Keratinocyte (primary cell): Measurements from ENCODE around the gene TAF9. TPM values are rescaled to one million over a fixed set of nuclear protein-coding genes. Genes with fewer than 3 reads are reported as not detected.

Experiments used
- DNase-seq: peaks from one replicate; pipeline ENCODE4 v3.0.0-alpha.2; 2011; ENCODE audit warnings: low read depth, missing footprints, low spot score
- FAIRE-seq: peaks from 2 replicates; lab custom pipeline; 2011; peaks lifted over from hg19 to GRCh38; lab: Jason Lieb, UNC
- H2AFZ ChIP-seq: 2 replicates; pipeline ENCODE4 v1.6.0; 2012; ENCODE audit warnings: low read length, control low read depth, inconsistent platforms; ENCODE audit not compliant: control insufficient read depth
- H3K27ac ChIP-seq: 2 replicates; pipeline ENCODE4 v1.5.1; 2011; ENCODE audit warnings: low read length; ENCODE audit not compliant: control insufficient read depth, insufficient read depth
- H3K27me3 ChIP-seq: 3 replicates; pipeline ENCODE4 v1.6.0; 2011; ENCODE audit warnings: low read length; ENCODE audit not compliant: control insufficient read depth, insufficient read depth; ENCODE audit errors: extremely low read depth
- H3K36me3 ChIP-seq, 2 experiments: 2 replicates in 1 of 2; 3 replicates in 1 of 2; pipeline ENCODE4 v1.5.1; 2011; ENCODE audit warnings: low read length in 2 of 2, mild to moderate bottlenecking in 1 of 2; ENCODE audit not compliant: control insufficient read depth in 2 of 2, insufficient read depth in 2 of 2; ENCODE audit errors: extremely low read depth in 1 of 2
- H3K4me1 ChIP-seq: 3 replicates; pipeline ENCODE4 v1.5.1; 2011; ENCODE audit warnings: low read length; ENCODE audit not compliant: control insufficient read depth, insufficient read depth; ENCODE audit errors: extremely low read depth
- H3K4me2 ChIP-seq: 3 replicates; pipeline ENCODE4 v1.6.0; 2011; ENCODE audit warnings: low read depth, low read length; ENCODE audit not compliant: control insufficient read depth, insufficient read depth; ENCODE audit errors: extremely low read depth
- H3K4me3 ChIP-seq, 3 experiments: fragments of 200-600 bp in 1 of 3; sonication (generic) in 1 of 3; 2 replicates in 2 of 3; 3 replicates in 1 of 3; pipeline ENCODE4 v1.5.1; 2011 to 2016; ENCODE audit warnings: low read length in 3 of 3, mild to moderate bottlenecking in 3 of 3, control low read depth in 2 of 3, inconsistent platforms in 1 of 3, low read depth in 1 of 3, mixed read lengths in 1 of 3, mixed run types in 1 of 3, moderate library complexity in 1 of 3; ENCODE audit not compliant: control insufficient read depth in 2 of 3, insufficient read depth in 2 of 3; ENCODE audit errors: extremely low read depth in 1 of 3
- H3K79me2 ChIP-seq: 2 replicates; pipeline ENCODE4 v1.6.0; 2012; ENCODE audit warnings: low read length; ENCODE audit not compliant: control insufficient read depth, insufficient read depth
- H3K9ac ChIP-seq: 3 replicates; pipeline ENCODE4 v1.6.0; 2011; ENCODE audit warnings: low read length; ENCODE audit not compliant: control insufficient read depth, insufficient read depth; ENCODE audit errors: extremely low read depth
- H3K9me1 ChIP-seq: 3 replicates; pipeline ENCODE4 v1.6.0; 2011; ENCODE audit warnings: low read length; ENCODE audit not compliant: control insufficient read depth, insufficient read depth; ENCODE audit errors: extremely low read depth
- H3K9me3 ChIP-seq: 2 replicates; pipeline ENCODE4 v1.5.1; 2012; ENCODE audit warnings: low read depth, low read length; ENCODE audit not compliant: control insufficient read depth
- H4K20me1 ChIP-seq: 3 replicates; pipeline ENCODE4 v1.6.0; 2011; ENCODE audit warnings: low read length; ENCODE audit not compliant: control insufficient read depth, insufficient read depth; ENCODE audit errors: extremely low read depth
- CTCF ChIP-seq, 3 experiments: IDR thresholded peaks in 1 of 3; conservative IDR thresholded peaks in 1 of 3; optimal IDR thresholded peaks in 1 of 3; 2 replicates in 2 of 3; 3 replicates in 1 of 3; pipeline versions ENCODE3 to v1.5.1; 2011; ENCODE audit warnings: low read length in 3 of 3, mild to moderate bottlenecking in 3 of 3, moderate library complexity in 2 of 3, control low read depth in 1 of 3, inconsistent platforms in 1 of 3; ENCODE audit not compliant: insufficient read depth in 2 of 3; ENCODE audit errors: extremely low read depth in 1 of 3
- EZH2 ChIP-seq: IDR thresholded peaks from one replicate; pipeline ENCODE4 v1.6.1; 2012; ENCODE audit warnings: inconsistent platforms, mild to moderate bottlenecking, low read length, moderate library complexity
- dilution Hi-C: fragments of 300-500 bp; cut with MboI; formaldehyde crosslinking; loops from one replicate; pipeline ENCODE4 v1.7.0; 2020; ENCODE audit warnings: low sequenced_read_pairs; ENCODE audit not compliant: extremely low pct_ligation_motif_present
- polyA plus RNA-seq, 5 experiments: library from polyadenylated mRNA; depleted of rRNA in 3 of 5; stranded (reverse) in 3 of 5; stranded (forward) in 1 of 5; unstranded in 1 of 5; fragments of >200 nt; gene quantifications; 1 replicate in 1 of 5; 2 replicates in 3 of 5; 3 replicates in 1 of 5; pipeline versions ENCODE4 v1.2.1 to v1.2.3, GENCODE V29; 2011 to 2012; ENCODE audit warnings: missing spikeins in 2 of 5, low read depth in 1 of 5, low replicate concordance in 1 of 5

TAF9 gene
- polyA plus RNA-seq, 1 donor (not counting 4 experiments of a cell fraction or from before 2014, with no cell fraction given) = 237 TPM

GRCh38 chr5:69368458-69369339 is 621 bp downstream of the TAF9 start:
- dilution Hi-C loops = no loop called here
- Histone ChIP-seq H4K20me1 (no peaks in the 10 kb centered on the region), H3K9me3 (no peaks in the 10 kb centered on the region), H3K4me2 (peak overlapping the region; percentile 94), H3K27me3 (no peaks in the 10 kb centered on the region), H3K4me1 (peaks cover 15% of the 10 kb centered on the region), H3K4me3 (peak overlapping the region; percentile 65 to 100 (median 99)), H2AFZ (peak overlapping the region; percentile 85), H3K36me3 (peaks cover 8 to 11% of the 10 kb centered on the region in 2 experiments), H3K9ac (peak overlapping the region; percentile 99), H3K9me1 (no peaks in the 10 kb centered on the region), H3K27ac (peak overlapping the region; percentile 98), H3K79me2 (peaks cover 81% of the 10 kb centered on the region)
- TF ChIP-seq CTCF (optimal IDR thresholded peaks at IDR 0.05 in 1 of 3, IDR thresholded peaks at IDR 0.05 in 1 of 3, conservative IDR thresholded peaks at IDR 0.05 in 1 of 3; ENCODE audit: extremely low read depth in 1 of 3, insufficient read depth in 2 of 3, low read length in 3 of 3) (no peak), EZH2 (no peak)
- DNase-seq (no peak), FAIRE-seq (no peak)

GRCh38 chr5:69367697-69368279 is 1.5 kb downstream of the TAF9 start:
- TF ChIP-seq EZH2 = no peak
- no peak for TF ChIP-seq CTCF (optimal IDR thresholded peaks at IDR 0.05 in 1 of 3, IDR thresholded peaks at IDR 0.05 in 1 of 3, conservative IDR thresholded peaks at IDR 0.05 in 1 of 3; ENCODE audit: extremely low read depth in 1 of 3, insufficient read depth in 2 of 3, low read length in 3 of 3)

More at GRCh38 chr5:69367697-69368279, 1.5 kb downstream of the TAF9 start:
- Histone ChIP-seq H2AFZ (no peak overlapping the region), H3K27me3 (no peaks in the 10 kb centered on the region), H3K4me3 (peak overlapping the region; percentile 65 to 100 (median 99)), H3K79me2 (peaks cover 86% of the 10 kb centered on the region), H3K9ac (peak overlapping the region; percentile 99), H4K20me1 (no peaks in the 10 kb centered on the region), H3K27ac (peak overlapping the region; percentile 98), H3K36me3 (peaks cover 10 to 12% of the 10 kb centered on the region in 2 experiments), H3K4me1 (peaks cover 15% of the 10 kb centered on the region), H3K4me2 (peak overlapping the region; percentile 94), H3K9me3 (no peaks in the 10 kb centered on the region), H3K9me1 (no peaks in the 10 kb centered on the region)
- no peak for DNase-seq
- no peak for FAIRE-seq
- dilution Hi-C loops = no loop called here
